Measurements from ENCODE around the gene PPP2R2C. TPM values are rescaled to one million over a fixed set of nuclear protein-coding genes. Genes with fewer than 3 reads are reported as not detected.

Gene PPP2R2C
- total RNA-seq, 6 experiments from 2014 or later: 0.12 to 0.27 TPM; not detected in 4

GRCh38 chr4:6423575-6423974 lies 48.8 kb downstream of the PPP2R2C start:
- 27% methylated on average over 1 of the region's 2 CpGs for WGBS (ENCODE audit: insufficient coverage, low coverage, low lambda C conversion rate, missing lambda C conversion rate)
- Histone ChIP-seq H3K9me3 (no peaks in the 10 kb centered on the region), H3K4me1 (no peaks in the 10 kb centered on the region), H3K36me3 (no peaks in the 10 kb centered on the region), H3K27ac (no peak overlapping the region), H3K27me3 (no peaks in the 10 kb centered on the region), H3K4me3 (no peak overlapping the region)
- ATAC-seq (no peak), DNase-seq (no peak)
- intact Hi-C loops (cut with DNase I): no loop called here
- no peak for TF ChIP-seq POLR2A (IDR thresholded peaks at IDR 0.05)
- TF ChIP-seq CTCF (IDR thresholded peaks at IDR 0.05): no peak

- Histone ChIP-seq H3K27ac (no peak overlapping the region), H3K4me3 (no peak overlapping the region), H3K9me3 (no peaks in the 10 kb centered on the region), H3K27me3 (no peaks in the 10 kb centered on the region), H3K4me1 (no peaks in the 10 kb centered on the region), H3K36me3 (no peaks in the 10 kb centered on the region)
- TF ChIP-seq CTCF (IDR thresholded peaks at IDR 0.05): no peak
- TF ChIP-seq POLR2A (IDR thresholded peaks at IDR 0.05): no peak
- intact Hi-C loops (cut with DNase I): no loop called here
- 84% methylated on average over 3 of the region's 3 CpGs for WGBS (ENCODE audit: insufficient coverage, low coverage, low lambda C conversion rate, missing lambda C conversion rate)
- DNase-seq (no peak), ATAC-seq (no peak)
Observed at GRCh38 chr4:6422866-6423265, 49.5 kb downstream of the PPP2R2C start.

- intact Hi-C loops (cut with DNase I): no loop called here
- no peak for DNase-seq
- H3K27me3 ChIP-seq: no peaks in the 10 kb centered on the region
- H3K36me3 ChIP-seq: no peaks in the 10 kb centered on the region
- H3K4me3 ChIP-seq: no peak overlapping the region
- no peak overlapping the region for H3K27ac ChIP-seq
- H3K9me3 ChIP-seq: no peaks in the 10 kb centered on the region
- 82% methylated on average over 9 of the region's 9 CpGs for WGBS (ENCODE audit: insufficient coverage, low coverage, low lambda C conversion rate, missing lambda C conversion rate)
- ATAC-seq: no peak
- H3K4me1 ChIP-seq: no peaks in the 10 kb centered on the region
- TF ChIP-seq CTCF (IDR thresholded peaks at IDR 0.05) (no peak), POLR2A (IDR thresholded peaks at IDR 0.05) (no peak)
Observed at GRCh38 chr4:6422105-6422504, 50.3 kb downstream of the PPP2R2C start.

GRCh38 chr4:6421397-6421796 lies 51.0 kb downstream of the PPP2R2C start:
- intact Hi-C loops (cut with DNase I): no loop called here
- H3K27me3 ChIP-seq: no peaks in the 10 kb centered on the region
- no peak overlapping the region for H3K27ac ChIP-seq
- no peak for TF ChIP-seq POLR2A (IDR thresholded peaks at IDR 0.05)
- no peak for TF ChIP-seq CTCF (IDR thresholded peaks at IDR 0.05)
- ATAC-seq (no peak), DNase-seq (no peak)
- no peaks in the 10 kb centered on the region for H3K9me3 ChIP-seq
- no peak overlapping the region for H3K4me3 ChIP-seq
- no peaks in the 10 kb centered on the region for H3K36me3 ChIP-seq
- H3K4me1 ChIP-seq: no peaks in the 10 kb centered on the region
- WGBS (ENCODE audit: insufficient coverage, low coverage, low lambda C conversion rate, missing lambda C conversion rate): 79% methylated on average over 13 of the region's 18 CpGs

GRCh38 chr4:6420972-6421371 lies 51.4 kb downstream of the PPP2R2C start:
- intact Hi-C loops (cut with DNase I): no loop called here
- no peaks in the 10 kb centered on the region for H3K27me3 ChIP-seq
- H3K27ac ChIP-seq: no peak overlapping the region
- DNase-seq (no peak), ATAC-seq (no peak)
- H3K4me3 ChIP-seq: no peak overlapping the region
- H3K36me3 ChIP-seq: no peaks in the 10 kb centered on the region
- 84% methylated on average over 4 of the region's 6 CpGs for WGBS (ENCODE audit: insufficient coverage, low coverage, low lambda C conversion rate, missing lambda C conversion rate)
- no peaks in the 10 kb centered on the region for H3K9me3 ChIP-seq
- no peaks in the 10 kb centered on the region for H3K4me1 ChIP-seq
- TF ChIP-seq CTCF (IDR thresholded peaks at IDR 0.05) (no peak), POLR2A (IDR thresholded peaks at IDR 0.05) (no peak)

Data from right lobe of liver (tissue), 6 donors.